ENCODE results near the gene ARMC9. TPM values are rescaled to one million over a fixed set of nuclear protein-coding genes. Genes with fewer than 3 reads are reported as not detected.

ARMC9 gene
- total and polyA plus RNA-seq, 4 donors, result 20.5 to 51.6 (median 38.6) TPM

DNA sequence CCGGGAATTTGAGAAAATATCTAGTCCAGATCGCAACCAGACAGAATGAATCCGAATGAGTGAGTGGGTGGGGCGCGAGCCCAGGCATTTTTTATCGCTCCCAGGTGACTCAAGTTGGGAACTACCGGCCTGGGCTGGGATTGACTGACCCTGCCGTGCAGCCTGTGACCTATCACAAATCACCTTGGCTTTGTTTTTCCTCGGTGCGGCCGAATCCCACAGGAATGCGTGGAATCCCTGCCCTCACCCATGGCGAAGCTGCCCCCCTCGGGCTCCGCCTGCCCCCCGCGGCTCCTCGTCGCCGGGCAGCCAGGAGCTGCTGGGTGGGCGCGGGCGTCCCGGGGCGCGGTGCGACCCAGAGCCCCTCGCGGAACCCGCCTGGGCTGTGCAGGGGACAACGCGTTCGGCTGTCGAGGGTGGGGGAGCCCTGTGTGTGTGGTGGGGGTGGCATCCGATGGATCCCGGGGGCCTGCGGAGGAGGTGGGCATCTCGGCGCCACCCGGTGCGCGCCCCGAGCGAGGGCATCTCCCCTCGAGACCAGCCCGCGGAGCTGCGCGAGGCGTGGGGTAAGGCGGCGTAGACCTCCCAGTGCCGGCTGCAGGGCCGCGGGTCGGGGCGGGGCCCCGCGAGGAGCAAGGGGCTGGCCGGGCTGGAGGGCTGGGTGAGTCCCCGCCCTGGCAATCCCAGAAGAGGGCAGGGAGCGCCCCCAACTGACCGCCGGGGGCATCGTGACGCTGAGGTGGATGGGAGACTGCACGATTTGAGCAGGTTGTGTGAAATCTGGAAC lies 213.6 kb downstream of the ARMC9 start:
- H3K4me3 ChIP-seq, result peak overlapping the region; percentile 56

GRCh38 chr2:231412618-231412963 lies 214.2 kb downstream of the ARMC9 start:
- DNase-seq (no peak), ATAC-seq (ENCODE audit: insufficient read depth, low FRiP score) (no peak)
- Histone ChIP-seq H3K9ac (ENCODE audit: insufficient read depth in 1 of 2, low read length in 2 of 2) (peak overlapping the region in 1 of 2 donors; percentile 58), H3K4me3 (no peak overlapping the region), H3K4me1 (ENCODE audit: control insufficient read depth in 5 of 5, insufficient read depth in 5 of 5, low read length in 5 of 5) (peaks cover 0 to 12% (median 3%) of the 10 kb centered on the region in 5 donors), H3K36me3 (ENCODE audit: control insufficient read depth in 4 of 4, insufficient read depth in 4 of 4, low read length in 4 of 4) (no peaks in the 10 kb centered on the region), H3K9me3 (ENCODE audit: control insufficient read depth in 4 of 4, insufficient read depth in 3 of 4, low read length in 3 of 4) (peaks cover 0 to 6% (median 0%) of the 10 kb centered on the region in 4 donors), H3K27ac (ENCODE audit: low read depth in 1 of 2, low read length in 1 of 2) (no peak overlapping the region), H3K27me3 (ENCODE audit: control insufficient read depth in 3 of 3, insufficient read depth in 3 of 3, low read length in 2 of 3) (peaks cover 0 to 7% (median 0%) of the 10 kb centered on the region in 3 donors)
- TF ChIP-seq CTCF (IDR thresholded peaks at IDR 0.05; ENCODE audit: control extremely low read depth, extremely low read depth), result no peak
- 43 to 56% methylated on average over 9 of the region's 9 CpGs for WGBS, 2 donors

More for the DNA sequence above, 213.6 kb downstream of the ARMC9 start:
- H3K4me1 ChIP-seq (ENCODE audit: control insufficient read depth in 5 of 5, insufficient read depth in 5 of 5, low read length in 5 of 5), result peaks cover 0 to 12% (median 3%) of the 10 kb centered on the region in 5 donors
- peak overlapping the region; percentile 37 to 58 for H3K9ac ChIP-seq (ENCODE audit: insufficient read depth in 1 of 2, low read length in 2 of 2)
- peak; percentile 97 for ATAC-seq (ENCODE audit: insufficient read depth, low FRiP score)
- peak overlapping the region in 1 of 2 donors; percentile 48 for H3K27ac ChIP-seq (ENCODE audit: low read depth in 1 of 2, low read length in 1 of 2)
- peak; percentile 86 to 90 (median 87) for DNase-seq
- TF ChIP-seq CTCF (IDR thresholded peaks at IDR 0.05; ENCODE audit: control extremely low read depth, extremely low read depth), result peak; percentile 42
- H3K9me3 ChIP-seq (ENCODE audit: control insufficient read depth in 4 of 4, insufficient read depth in 3 of 4, low read length in 3 of 4), result peaks cover 0 to 6% (median 0%) of the 10 kb centered on the region in 4 donors
- 2 to 4% methylated on average over 54 to 67 of the region's 67 CpGs for WGBS, 2 donors
- no peaks in the 10 kb centered on the region for H3K36me3 ChIP-seq (ENCODE audit: control insufficient read depth in 4 of 4, insufficient read depth in 4 of 4, low read length in 4 of 4)
- H3K27me3 ChIP-seq (ENCODE audit: control insufficient read depth in 3 of 3, insufficient read depth in 3 of 3, low read length in 2 of 3), result peaks cover 0 to 7% (median 0%) of the 10 kb centered on the region in 3 donors

GRCh38 chr2:231413456-231413855 lies 215.0 kb downstream of the ARMC9 start:
- H3K36me3 ChIP-seq (ENCODE audit: control insufficient read depth in 4 of 4, insufficient read depth in 4 of 4, low read length in 4 of 4), result no peaks in the 10 kb centered on the region
- WGBS, 2 donors, result 90 to 93% methylated on average over 6 of the region's 6 CpGs
- no peak overlapping the region for H3K27ac ChIP-seq (ENCODE audit: low read depth in 1 of 2, low read length in 1 of 2)
- no peak for DNase-seq
- no peak overlapping the region for H3K4me3 ChIP-seq
- peaks cover 0 to 7% (median 0%) of the 10 kb centered on the region in 3 donors for H3K27me3 ChIP-seq (ENCODE audit: control insufficient read depth in 3 of 3, insufficient read depth in 3 of 3, low read length in 2 of 3)
- no peak for ATAC-seq (ENCODE audit: insufficient read depth, low FRiP score)
- TF ChIP-seq CTCF (IDR thresholded peaks at IDR 0.05; ENCODE audit: control extremely low read depth, extremely low read depth), result no peak
- peaks cover 0 to 6% (median 0%) of the 10 kb centered on the region in 4 donors for H3K9me3 ChIP-seq (ENCODE audit: control insufficient read depth in 4 of 4, insufficient read depth in 3 of 4, low read length in 3 of 4)
- peaks cover 0 to 12% (median 3%) of the 10 kb centered on the region in 5 donors for H3K4me1 ChIP-seq (ENCODE audit: control insufficient read depth in 5 of 5, insufficient read depth in 5 of 5, low read length in 5 of 5)
- no peak overlapping the region for H3K9ac ChIP-seq (ENCODE audit: insufficient read depth in 1 of 2, low read length in 2 of 2)

All from lung (tissue), 12 donors.